Measurements from ENCODE around the gene RUNX3.

RUNX3 gene

GRCh38 chr1:24857507-24858133 is 72.5 kb downstream of the RUNX3 start:
- peaks cover 16% of the 10 kb centered on the region for H3K27me3 ChIP-seq
- no peak overlapping the region for H3K4me3 ChIP-seq (ENCODE audit: low read depth in 1 of 2, low read length in 1 of 2)
- no peak overlapping the region for H3K27ac ChIP-seq
- H3K9me3 ChIP-seq = no peaks in the 10 kb centered on the region
- no peaks in the 10 kb centered on the region for H3K4me1 ChIP-seq (ENCODE audit: control insufficient read depth in 1 of 2, insufficient read depth in 1 of 2, low read depth in 1 of 2, low read length in 1 of 2)
- no peak for TF ChIP-seq CTCF (IDR thresholded peaks at IDR 0.05)
- H3K36me3 ChIP-seq = no peaks in the 10 kb centered on the region

- Histone ChIP-seq H3K4me3 (ENCODE audit: low read depth in 1 of 2, low read length in 1 of 2) (no peak overlapping the region), H3K27ac (no peak overlapping the region), H3K27me3 (peaks cover 9% of the 10 kb centered on the region), H3K9me3 (no peaks in the 10 kb centered on the region), H3K36me3 (no peaks in the 10 kb centered on the region), H3K4me1 (ENCODE audit: control insufficient read depth in 1 of 2, insufficient read depth in 1 of 2, low read depth in 1 of 2, low read length in 1 of 2) (no peaks in the 10 kb centered on the region)
- TF ChIP-seq CTCF (IDR thresholded peaks at IDR 0.05) = no peak
Measured at GRCh38 chr1:24856787-24857506, 73.1 kb downstream of the RUNX3 start.

- Histone ChIP-seq H3K27me3 (no peaks in the 10 kb centered on the region), H3K4me1 (ENCODE audit: control insufficient read depth in 1 of 2, insufficient read depth in 1 of 2, low read depth in 1 of 2, low read length in 1 of 2) (no peaks in the 10 kb centered on the region), H3K27ac (no peak overlapping the region), H3K9me3 (no peaks in the 10 kb centered on the region), H3K4me3 (ENCODE audit: low read depth in 1 of 2, low read length in 1 of 2) (no peak overlapping the region), H3K36me3 (no peaks in the 10 kb centered on the region)
- TF ChIP-seq CTCF (IDR thresholded peaks at IDR 0.05) = no peak
Measured at GRCh38 chr1:24855474-24855873, 74.6 kb downstream of the RUNX3 start.

GRCh38 chr1:24853649-24854048 is 76.4 kb downstream of the RUNX3 start:
- no peak for TF ChIP-seq CTCF (IDR thresholded peaks at IDR 0.05)
- Histone ChIP-seq H3K4me3 (ENCODE audit: low read depth in 1 of 2, low read length in 1 of 2) (no peak overlapping the region), H3K36me3 (no peaks in the 10 kb centered on the region), H3K27ac (no peak overlapping the region), H3K9me3 (no peaks in the 10 kb centered on the region), H3K27me3 (peaks cover 15% of the 10 kb centered on the region), H3K4me1 (ENCODE audit: control insufficient read depth in 1 of 2, insufficient read depth in 1 of 2, low read depth in 1 of 2, low read length in 1 of 2) (peaks cover 5 to 10% of the 10 kb centered on the region in 2 experiments)

GRCh38 chr1:24850328-24850920 is 79.7 kb downstream of the RUNX3 start:
- Histone ChIP-seq H3K36me3 (no peaks in the 10 kb centered on the region), H3K27ac (no peak overlapping the region), H3K4me1 (ENCODE audit: control insufficient read depth in 1 of 2, insufficient read depth in 1 of 2, low read depth in 1 of 2, low read length in 1 of 2) (peaks cover 17 to 19% of the 10 kb centered on the region in 2 experiments), H3K27me3 (peaks cover 15% of the 10 kb centered on the region), H3K9me3 (no peaks in the 10 kb centered on the region), H3K4me3 (ENCODE audit: low read depth in 1 of 2, low read length in 1 of 2) (no peak overlapping the region)
- TF ChIP-seq CTCF (IDR thresholded peaks at IDR 0.05) = no peak
